ENCODE data around the gene ZNF195. TPM values are rescaled to one million over a fixed set of nuclear protein-coding genes. Genes with fewer than 3 reads are reported as not detected.
A peak's percentile ranks its signal among the peaks of the same experiment; 100 is the strongest.

The ZNF195 gene
- total and polyA plus RNA-seq, 10 of the 15 experiments (the other 5 are each of a cell fraction or from before 2014, with no cell fraction given) = 30.4 to 51.8 (median 37.8) TPM

DNA sequence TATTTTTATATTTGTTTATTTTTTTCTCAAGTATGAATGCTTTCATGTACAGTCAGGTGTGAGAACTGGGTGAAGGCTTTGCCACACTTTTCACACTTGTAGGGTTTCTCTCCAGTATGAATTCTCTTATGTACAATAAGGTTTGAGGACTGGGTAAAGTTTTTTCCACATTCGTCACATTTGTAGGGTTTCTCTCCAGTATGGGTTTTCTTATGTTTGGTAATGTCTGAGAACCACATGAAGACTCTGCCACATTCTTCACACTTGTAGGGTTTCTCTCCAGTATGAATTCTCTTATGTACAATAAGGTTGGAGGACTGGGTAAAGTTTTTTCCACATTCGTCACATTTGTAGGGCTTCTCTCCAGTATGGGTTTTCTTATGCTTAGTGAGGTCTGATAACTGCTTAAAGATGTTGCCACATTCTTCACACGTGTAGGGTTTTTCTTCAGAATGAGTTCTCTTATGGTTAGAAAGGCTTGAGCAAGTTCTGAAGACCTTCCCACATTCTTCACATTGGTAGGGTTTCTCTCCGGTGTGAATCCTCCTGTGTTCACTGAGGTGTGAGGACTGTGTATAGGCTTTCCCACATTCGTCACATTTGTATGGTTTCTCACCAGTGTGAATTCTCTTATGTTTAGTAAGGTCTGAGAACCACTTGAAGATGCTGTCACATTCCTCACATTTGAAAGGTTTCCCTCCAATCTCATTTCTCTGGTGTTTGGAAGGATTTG, 19.7 kb downstream of the ZNF195 start:
- Histone ChIP-seq H3K36me3 (ENCODE audit: control insufficient read depth in 2 of 2, insufficient read depth in 2 of 2, low read length in 1 of 2) (peaks cover 12 to 43% of the 10 kb centered on the region in 2 experiments), H3K9ac (ENCODE audit: control insufficient read depth, insufficient read depth, low read length) (no peak overlapping the region), H3K4me3 (no peak overlapping the region), H3K27ac (ENCODE audit: control insufficient read depth, insufficient read depth) (no peak overlapping the region), H2AFZ (ENCODE audit: control insufficient read depth, low read depth, low read length) (no peak overlapping the region), H3K9me3 (replicated peaks; ENCODE audit: control insufficient read depth, insufficient read depth, low read length) (peaks cover 44% of the 10 kb centered on the region), H4K20me1 (ENCODE audit: control insufficient read depth, insufficient read depth) (no peaks in the 10 kb centered on the region), H3K27me3 (replicated peaks in 1 of 2; ENCODE audit: control insufficient read depth in 2 of 2, insufficient read depth in 2 of 2, low read length in 1 of 2) (no peaks in the 10 kb centered on the region), H3K4me1 (ENCODE audit: control insufficient read depth, insufficient read depth, low read length) (no peaks in the 10 kb centered on the region), H3K4me2 (ENCODE audit: control insufficient read depth, insufficient read depth) (no peak overlapping the region), H3K79me2 (ENCODE audit: control insufficient read depth, insufficient read depth, low read length) (no peaks in the 10 kb centered on the region; the same call in 1 of the 2 replicates)
- SMC1A ChIA-PET (ENCODE audit: uncharacterized antibody, unreplicated experiment) = no interaction called here
- BruUV-seq (replicated peaks) = TSS peak; percentile 11
- RAD21 ChIA-PET (ENCODE audit: unreplicated experiment) = interaction anchor here (0.8 kb wide), 1 partner anchor 20 kb away, joined by 3 read pairs; the partner anchor contains the start of gene ZNF195
- POLR2A ChIA-PET = no interaction called here
- WGBS (ENCODE audit: insufficient coverage, insufficient replicate concordance, low lambda C conversion rate, missing lambda C conversion rate) = 95% methylated on average over 5 of the region's 5 CpGs
- ATAC-seq = no peak; the same call in 2 of the 3 replicates
- DNase-seq (ENCODE audit: low read depth, low spot score) = no peak
- FAIRE-seq = no peak
- TF ChIP-seq SMAD5 (IDR thresholded peaks at IDR 0.05; ENCODE audit: low read depth) (no peak), KLF5 (IDR thresholded peaks at IDR 0.05; ENCODE audit: partially characterized antibody) (peak; percentile 62), CBX5 (IDR thresholded peaks at IDR 0.05; ENCODE audit: low read depth) (peak; percentile 86), ZNF274 (IDR thresholded peaks at IDR 0.05; ENCODE audit: insufficient read depth, insufficient read length) (peak; percentile 67)
- in situ Hi-C loops (cut with MboI) = no loop called here
- CTCF ChIA-PET = no interaction called here
- intact Hi-C loops (cut with micrococcal nuclease; ENCODE audit: unreplicated experiment) = no loop called here

DNA sequence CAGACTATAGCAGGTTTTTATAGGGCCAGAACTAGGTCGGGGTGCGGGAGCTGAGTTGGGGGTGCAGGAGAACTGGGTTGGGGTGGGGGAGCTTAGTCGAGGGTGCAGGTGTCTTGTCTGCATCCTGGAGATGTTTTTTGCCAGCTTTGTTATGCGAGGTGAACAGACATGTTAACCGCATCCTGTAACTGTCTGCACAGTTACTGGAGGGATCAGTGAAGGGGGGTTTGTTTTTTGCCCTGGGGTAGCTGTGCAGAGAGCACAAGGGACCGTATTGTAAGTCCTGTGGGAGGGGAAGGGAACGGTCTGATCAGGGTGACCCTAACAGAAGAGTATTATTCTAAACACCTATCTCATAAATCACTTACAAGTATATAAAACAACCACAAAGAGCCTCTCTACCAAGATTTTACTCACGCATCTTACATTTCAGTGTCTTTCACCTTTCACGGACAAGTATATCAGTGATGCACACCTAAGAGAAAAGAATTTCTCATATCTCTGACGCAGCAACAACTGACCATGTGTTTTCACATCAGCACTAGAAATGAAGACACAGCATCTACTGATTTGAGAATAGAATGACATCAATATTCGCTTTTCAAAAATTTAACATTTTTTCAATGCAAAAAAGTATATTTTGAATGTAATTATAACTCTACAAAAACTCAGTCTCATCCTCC, 20.8 kb downstream of the ZNF195 start:
- no TSS peak for BruUV-seq (replicated peaks)
- Histone ChIP-seq H3K4me1 (ENCODE audit: control insufficient read depth, insufficient read depth, low read length) (no peaks in the 10 kb centered on the region), H3K36me3 (ENCODE audit: control insufficient read depth in 2 of 2, insufficient read depth in 2 of 2, low read length in 1 of 2) (peaks cover 12 to 33% of the 10 kb centered on the region in 2 experiments), H3K79me2 (ENCODE audit: control insufficient read depth, insufficient read depth, low read length) (no peaks in the 10 kb centered on the region; the same call in 1 of the 2 replicates), H2AFZ (ENCODE audit: control insufficient read depth, low read depth, low read length) (no peak overlapping the region), H3K9me3 (replicated peaks; ENCODE audit: control insufficient read depth, insufficient read depth, low read length) (peaks cover 36% of the 10 kb centered on the region), H4K20me1 (ENCODE audit: control insufficient read depth, insufficient read depth) (no peaks in the 10 kb centered on the region), H3K27ac (ENCODE audit: control insufficient read depth, insufficient read depth) (no peak overlapping the region), H3K4me2 (ENCODE audit: control insufficient read depth, insufficient read depth) (no peak overlapping the region), H3K4me3 (no peak overlapping the region), H3K9ac (ENCODE audit: control insufficient read depth, insufficient read depth, low read length) (no peak overlapping the region), H3K27me3 (replicated peaks in 1 of 2; ENCODE audit: control insufficient read depth in 2 of 2, insufficient read depth in 2 of 2, low read length in 1 of 2) (no peaks in the 10 kb centered on the region)
- SMC1A ChIA-PET (ENCODE audit: uncharacterized antibody, unreplicated experiment) = no interaction called here
- in situ Hi-C loops (cut with MboI) = no loop called here
- DNase-seq (ENCODE audit: low read depth, low spot score) (no peak), ATAC-seq (no peak), FAIRE-seq (no peak)
- POLR2A ChIA-PET = no interaction called here
- intact Hi-C loops (cut with micrococcal nuclease; ENCODE audit: unreplicated experiment) = no loop called here
- CTCF ChIA-PET = interaction anchor here (2.6 kb wide), 1 partner anchor 51 kb away, joined by 9 read pairs; no protein-coding TSS in a partner anchor
- RAD21 ChIA-PET (ENCODE audit: unreplicated experiment) = no interaction called here
- 90% methylated on average over 11 of the region's 11 CpGs for WGBS (ENCODE audit: insufficient coverage, insufficient replicate concordance, low lambda C conversion rate, missing lambda C conversion rate)
- TF ChIP-seq BHLHE40 (IDR thresholded peaks at IDR 0.05; ENCODE audit: borderline replicate concordance in 1 of 2, low read depth in 2 of 2, low read length in 1 of 2) (no peak), RAD51 (IDR thresholded peaks at IDR 0.05) (no peak), ASH2L (IDR thresholded peaks at IDR 0.05; ENCODE audit: borderline replicate concordance, low read depth) (no peak), ATF7 (IDR thresholded peaks at IDR 0.05; ENCODE audit: low read depth) (no peak), IKZF2 (IDR thresholded peaks at IDR 0.05) (no peak)
- TF ChIP-seq, protein P1, sequence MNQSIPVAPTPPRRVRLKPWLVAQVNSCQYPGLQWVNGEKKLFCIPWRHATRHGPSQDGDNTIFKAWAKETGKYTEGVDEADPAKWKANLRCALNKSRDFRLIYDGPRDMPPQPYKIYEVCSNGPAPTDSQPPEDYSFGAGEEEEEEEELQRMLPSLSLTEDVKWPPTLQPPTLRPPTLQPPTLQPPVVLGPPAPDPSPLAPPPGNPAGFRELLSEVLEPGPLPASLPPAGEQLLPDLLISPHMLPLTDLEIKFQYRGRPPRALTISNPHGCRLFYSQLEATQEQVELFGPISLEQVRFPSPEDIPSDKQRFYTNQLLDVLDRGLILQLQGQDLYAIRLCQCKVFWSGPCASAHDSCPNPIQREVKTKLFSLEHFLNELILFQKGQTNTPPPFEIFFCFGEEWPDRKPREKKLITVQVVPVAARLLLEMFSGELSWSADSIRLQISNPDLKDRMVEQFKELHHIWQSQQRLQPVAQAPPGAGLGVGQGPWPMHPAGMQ (IDR thresholded peaks at IDR 0.05; ENCODE audit: borderline replicate concordance) = no peak
- TF ChIP-seq, protein P2, sequence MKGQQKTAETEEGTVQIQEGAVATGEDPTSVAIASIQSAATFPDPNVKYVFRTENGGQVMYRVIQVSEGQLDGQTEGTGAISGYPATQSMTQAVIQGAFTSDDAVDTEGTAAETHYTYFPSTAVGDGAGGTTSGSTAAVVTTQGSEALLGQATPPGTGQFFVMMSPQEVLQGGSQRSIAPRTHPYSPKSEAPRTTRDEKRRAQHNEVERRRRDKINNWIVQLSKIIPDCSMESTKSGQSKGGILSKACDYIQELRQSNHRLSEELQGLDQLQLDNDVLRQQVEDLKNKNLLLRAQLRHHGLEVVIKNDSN (IDR thresholded peaks at IDR 0.05; ENCODE audit: borderline replicate concordance, extremely low read length, insufficient read depth, low read depth, low read length) = no peak
